Effector memory CD8-positive, alpha-beta T cell (primary cell): ENCODE data around the gene TMCC1.
"Not testable (repeated sequence)": the region's sequence is repeated elsewhere in the genome, so short reads cannot be mapped to it uniquely, and the experiment has no call there.

Source experiments
- ATAC-seq: fragments of 150-1000 bp; cut with Tn5 transposase; replicated peaks from 2 replicates; pipeline ENCODE4 v1.10.0; 2021; ENCODE audit warnings: mild to moderate bottlenecking, moderate library complexity
- DNase-seq, 3 experiments: peaks; one replicate each; pipeline ENCODE4 v3.0.0; 2021
- H3K27ac Mint-ChIP-seq, 2 donors: one replicate each; pipeline ENCODE4 v1.8.0; 2022; ENCODE audit warnings: mild to moderate bottlenecking in 2 of 2, mixed read lengths in 2 of 2, moderate library complexity in 2 of 2
- H3K27me3 Mint-ChIP-seq, 2 donors: one replicate each; pipeline ENCODE4 v1.8.0; 2022; ENCODE audit warnings: mixed read lengths in 2 of 2
- H3K36me3 Mint-ChIP-seq: one replicate; pipeline ENCODE4 v1.8.0; 2022; ENCODE audit warnings: mild to moderate bottlenecking, moderate library complexity, mixed read lengths; ENCODE audit not compliant: insufficient read depth
- H3K4me1 Mint-ChIP-seq, 2 donors: one replicate each; pipeline ENCODE4 v1.8.0; 2022; ENCODE audit warnings: low read depth in 2 of 2, mixed read lengths in 2 of 2
- H3K4me3 Mint-ChIP-seq, 2 donors: one replicate each; pipeline ENCODE4 v1.8.0; 2022; ENCODE audit warnings: mild to moderate bottlenecking in 2 of 2, mixed read lengths in 2 of 2, moderate library complexity in 2 of 2
- H3K9me3 Mint-ChIP-seq, 2 donors: one replicate each; pipeline ENCODE4 v1.8.0; 2022; ENCODE audit warnings: mixed read lengths in 2 of 2

The TMCC1 gene

GRCh38 chr3:129616713-129617112, 276.8 kb downstream of the TMCC1 start:
- no peak for ATAC-seq
- Mint-ChIP-seq H3K36me3 (no peaks in the 10 kb centered on the region), H3K9me3 (no peaks in the 10 kb centered on the region), H3K4me1 (peaks cover 9 to 17% of the 10 kb centered on the region in 2 donors), H3K27me3 (peaks cover 9% of the 10 kb centered on the region in 2 donors), H3K4me3 (no peak overlapping the region), H3K27ac (peak overlapping the region in 1 of 2 donors; percentile 5)
- no peak for DNase-seq

- Mint-ChIP-seq H3K4me1 (peaks cover 9 to 21% of the 10 kb centered on the region in 2 donors), H3K27ac (no peak overlapping the region), H3K9me3 (no peaks in the 10 kb centered on the region), H3K27me3 (peaks cover 9% of the 10 kb centered on the region in 2 donors), H3K36me3 (no peaks in the 10 kb centered on the region), H3K4me3 (no peak overlapping the region)
- ATAC-seq (no peak), DNase-seq (no peak)
Measured at GRCh38 chr3:129616291-129616690, 277.2 kb downstream of the TMCC1 start.

- DNase-seq (no peak), ATAC-seq (no peak)
- H3K9me3 Mint-ChIP-seq, result no peaks in the 10 kb centered on the region
- H3K36me3 Mint-ChIP-seq, result no peaks in the 10 kb centered on the region
- H3K27ac Mint-ChIP-seq, result no peak overlapping the region
- peaks cover 9 to 22% of the 10 kb centered on the region in 2 donors for H3K4me1 Mint-ChIP-seq
- peaks cover 9% of the 10 kb centered on the region in 2 donors for H3K27me3 Mint-ChIP-seq
- no peak overlapping the region for H3K4me3 Mint-ChIP-seq
Measured at GRCh38 chr3:129615751-129616281, 277.7 kb downstream of the TMCC1 start.

- Mint-ChIP-seq H3K9me3 (no peaks in the 10 kb centered on the region), H3K4me1 (peaks cover 9 to 22% of the 10 kb centered on the region in 2 donors), H3K36me3 (no peaks in the 10 kb centered on the region), H3K27ac (peak overlapping the region in 1 of 2 donors; percentile 47), H3K27me3 (peaks cover 9% of the 10 kb centered on the region in 2 donors), H3K4me3 (no peak overlapping the region)
- DNase-seq, result no peak
- no peak for ATAC-seq
Measured at GRCh38 chr3:129614927-129615363, 278.6 kb downstream of the TMCC1 start.

GRCh38 chr3:129614435-129614834, 279.1 kb downstream of the TMCC1 start:
- Mint-ChIP-seq H3K27me3 (peaks cover 9% of the 10 kb centered on the region in 2 donors), H3K4me1 (peaks cover 9 to 23% of the 10 kb centered on the region in 2 donors), H3K4me3 (no peak overlapping the region), H3K36me3 (no peaks in the 10 kb centered on the region), H3K9me3 (no peaks in the 10 kb centered on the region), H3K27ac (no peak overlapping the region)
- no peak for ATAC-seq
- no peak for DNase-seq

- ATAC-seq, result no peak
- no peak for DNase-seq
- Mint-ChIP-seq H3K27me3 (peaks cover under 1 to 3% of the 10 kb centered on the region in 2 donors), H3K9me3 (no peaks in the 10 kb centered on the region), H3K4me1 (peaks cover 10 to 24% of the 10 kb centered on the region in 2 donors), H3K4me3 (no peak overlapping the region), H3K36me3 (no peaks in the 10 kb centered on the region), H3K27ac (no peak overlapping the region)
Measured at GRCh38 chr3:129613367-129613740, 280.2 kb downstream of the TMCC1 start.

- no peak overlapping the region for H3K27ac Mint-ChIP-seq
- H3K4me3 Mint-ChIP-seq, result no peak overlapping the region
Measured at GRCh38 chr3:129612534-129613366, 280.8 kb downstream of the TMCC1 start.

GRCh38 chr3:129611812-129612533, 281.5 kb downstream of the TMCC1 start:
- Mint-ChIP-seq H3K27me3 (no peaks in the 10 kb centered on the region), H3K4me1 (peaks cover 12 to 30% of the 10 kb centered on the region in 2 donors), H3K4me3 (no peak overlapping the region), H3K27ac (no peak overlapping the region), H3K36me3 (peaks cover 6% of the 10 kb centered on the region), H3K9me3 (no peaks in the 10 kb centered on the region)
- no peak for DNase-seq
- ATAC-seq, result no peak

More at GRCh38 chr3:129612534-129613366, 280.8 kb downstream of the TMCC1 start:
- no peaks in the 10 kb centered on the region for H3K9me3 Mint-ChIP-seq
- H3K36me3 Mint-ChIP-seq, result no peaks in the 10 kb centered on the region
- no peak for DNase-seq
- H3K4me1 Mint-ChIP-seq, result peaks cover 8 to 26% of the 10 kb centered on the region in 2 donors
- ATAC-seq, result no peak
- H3K27me3 Mint-ChIP-seq, result no peaks in the 10 kb centered on the region

- Mint-ChIP-seq H3K9me3 (no peaks in the 10 kb centered on the region), H3K27ac (no peak overlapping the region), H3K4me1 (peaks cover 14 to 32% of the 10 kb centered on the region in 2 donors), H3K36me3 (peaks cover 9% of the 10 kb centered on the region), H3K27me3 (no peaks in the 10 kb centered on the region), H3K4me3 (no peak overlapping the region)
- ATAC-seq (no peak), DNase-seq (no peak)
Measured at GRCh38 chr3:129611446-129611800, 282.1 kb downstream of the TMCC1 start.

- peaks cover 14 to 30% of the 10 kb centered on the region in 2 donors for H3K4me1 Mint-ChIP-seq
- H3K27me3 Mint-ChIP-seq, H3K4me3 Mint-ChIP-seq, H3K27ac Mint-ChIP-seq, ATAC-seq, H3K36me3 Mint-ChIP-seq, H3K9me3 Mint-ChIP-seq, DNase-seq: not testable (repeated sequence)
Measured at GRCh38 chr3:129610794-129611445, 282.6 kb downstream of the TMCC1 start.

- Mint-ChIP-seq H3K4me3 (no peak overlapping the region), H3K27me3 (no peaks in the 10 kb centered on the region), H3K9me3 (no peaks in the 10 kb centered on the region), H3K27ac (peak overlapping the region in 1 of 2 donors; percentile 46), H3K36me3 (peaks cover 9% of the 10 kb centered on the region), H3K4me1 (peaks cover 18 to 33% of the 10 kb centered on the region in 2 donors)
- ATAC-seq, result no peak
- DNase-seq, result no peak
Measured at GRCh38 chr3:129610276-129610675, 283.2 kb downstream of the TMCC1 start.

GRCh38 chr3:129609591-129610182, 283.8 kb downstream of the TMCC1 start:
- no peak for ATAC-seq
- H3K36me3 Mint-ChIP-seq, result peaks cover 9% of the 10 kb centered on the region
- H3K4me3 Mint-ChIP-seq, result no peak overlapping the region
- DNase-seq, result no peak
- H3K27ac Mint-ChIP-seq, result peak overlapping the region; percentile 33 to 46
- H3K4me1 Mint-ChIP-seq, result peaks cover 19 to 29% of the 10 kb centered on the region in 2 donors
- H3K27me3 Mint-ChIP-seq, result no peaks in the 10 kb centered on the region
- H3K9me3 Mint-ChIP-seq, result no peaks in the 10 kb centered on the region
